WERI-Rb-1 (cell line): ENCODE results near the gene HERPUD2.
"Not testable (repeated sequence)": the region's sequence is repeated elsewhere in the genome, so short reads cannot be mapped to it uniquely, and the experiment has no call there.

Experiments used
- DNase-seq: peaks from one replicate; pipeline ENCODE4 v3.0.0-alpha.2; 2020
- H3K27ac ChIP-seq: fragments of 250-450 bp; sonication (Bioruptor Pico); 2 replicates; pipeline ENCODE4 v1.5.1; 2020; ENCODE audit warnings: mild to moderate bottlenecking, moderate library complexity
- H3K27me3 ChIP-seq: fragments of 250-450 bp; sonication (Bioruptor Pico); 2 replicates; pipeline ENCODE4 v1.5.1; 2021; ENCODE audit warnings: mild to moderate bottlenecking, low read depth, moderate library complexity; ENCODE audit not compliant: insufficient read depth, severe bottlenecking
- H3K36me3 ChIP-seq: fragments of 250-450 bp; sonication (Bioruptor Pico); 2 replicates; pipeline ENCODE4 v1.5.1; 2020; ENCODE audit warnings: mild to moderate bottlenecking, moderate library complexity
- H3K4me3 ChIP-seq: 2 replicates; pipeline ENCODE4 v1.5.1; 2011; ENCODE audit warnings: low read depth, mild to moderate bottlenecking, control low read depth, low read length
- H3K9me3 ChIP-seq: fragments of 250-450 bp; sonication (Bioruptor Pico); 2 replicates; pipeline ENCODE4 v1.5.1; 2021; ENCODE audit warnings: mild to moderate bottlenecking, moderate library complexity; ENCODE audit not compliant: severe bottlenecking
- CTCF ChIP-seq: IDR thresholded peaks from 2 replicates; pipeline ENCODE4 v1.5.1; 2011; ENCODE audit warnings: low read depth, mild to moderate bottlenecking, control low read depth, inconsistent platforms, low read length

Gene HERPUD2

DNA sequence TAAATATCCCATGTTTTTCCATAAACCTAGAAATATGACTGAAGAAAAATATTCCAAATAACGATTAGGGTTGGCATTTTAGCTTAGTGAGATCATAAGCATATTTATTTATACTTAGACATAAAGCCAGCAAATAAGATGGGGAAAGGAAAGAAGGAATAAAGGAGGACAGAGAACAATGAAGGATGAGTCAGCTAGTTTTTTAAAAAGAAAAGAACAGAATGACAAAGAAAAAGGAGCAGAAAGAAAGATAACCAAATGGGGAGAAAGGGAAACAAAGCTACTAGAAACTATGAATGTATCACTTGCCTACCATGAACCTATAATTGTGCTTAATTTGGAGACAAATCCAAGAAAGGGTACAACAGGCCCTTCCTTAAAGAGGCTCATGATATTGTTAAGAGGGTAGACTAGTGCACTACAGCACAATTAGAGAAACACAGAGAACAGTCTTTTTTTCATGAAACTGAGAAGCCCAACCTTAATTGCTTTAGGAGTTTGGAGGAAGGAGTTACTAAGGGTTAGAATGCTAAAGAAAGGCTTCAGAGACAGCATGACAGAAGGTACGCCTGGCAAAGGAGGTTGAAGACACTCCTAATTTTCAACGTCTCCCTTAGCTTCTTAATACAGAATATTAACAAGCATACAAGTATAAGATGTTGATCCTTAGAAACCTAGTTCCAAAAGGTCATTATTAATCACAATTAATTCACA is 23.9 kb downstream of the HERPUD2 start:
- no peak for TF ChIP-seq CTCF
- Histone ChIP-seq H3K36me3 (peaks cover 16% of the 10 kb centered on the region), H3K9me3 (no peaks in the 10 kb centered on the region), H3K27me3 (no peaks in the 10 kb centered on the region), H3K4me3 (no peak overlapping the region), H3K27ac (no peak overlapping the region)
- no peak for DNase-seq

GRCh38 chr7:35660411-35660810 is 34.5 kb downstream of the HERPUD2 start:
- not testable (repeated sequence) for H3K36me3 ChIP-seq, H3K27ac ChIP-seq, H3K9me3 ChIP-seq, DNase-seq, H3K4me3 ChIP-seq, H3K27me3 ChIP-seq

DNA sequence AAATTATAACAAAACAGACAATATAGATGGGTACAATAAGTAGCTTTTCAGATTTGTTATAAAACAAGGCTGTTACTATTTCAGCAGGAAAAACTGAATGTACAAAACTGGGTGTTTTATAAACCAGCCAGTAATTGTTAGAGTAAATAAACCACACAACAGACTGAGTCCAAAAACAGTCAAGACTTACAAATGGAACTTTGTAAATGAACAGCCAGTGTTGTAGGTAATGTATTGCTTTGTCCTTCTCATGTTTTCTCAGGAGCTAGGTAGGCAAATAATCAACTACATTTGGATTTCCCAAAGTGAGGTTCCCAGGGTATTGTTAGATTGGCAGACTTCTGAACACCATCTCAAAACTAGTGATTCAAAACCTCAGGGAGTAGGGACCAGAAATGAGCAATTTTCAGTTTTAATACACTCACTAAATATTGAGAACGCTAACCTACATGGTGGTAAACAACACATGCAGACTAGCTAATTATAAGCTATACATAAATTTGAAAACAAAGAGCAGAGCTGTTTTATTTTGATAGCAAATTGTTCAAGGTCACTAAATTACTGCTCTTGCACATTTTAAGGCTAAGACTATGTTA is 36.2 kb downstream of the HERPUD2 start:
- DNase-seq = no peak
- no peak overlapping the region for H3K27ac ChIP-seq
- TF ChIP-seq CTCF = no peak
- no peaks in the 10 kb centered on the region for H3K27me3 ChIP-seq
- H3K36me3 ChIP-seq = no peaks in the 10 kb centered on the region
- H3K9me3 ChIP-seq = no peaks in the 10 kb centered on the region
- no peak overlapping the region for H3K4me3 ChIP-seq

- Histone ChIP-seq H3K9me3 (no peaks in the 10 kb centered on the region), H3K27me3 (no peaks in the 10 kb centered on the region), H3K4me3 (no peak overlapping the region), H3K36me3 (no peaks in the 10 kb centered on the region), H3K27ac (no peak overlapping the region)
- DNase-seq = no peak
- TF ChIP-seq CTCF = no peak
These were observed 37.8 kb downstream of the HERPUD2 start for GRCh38 chr7:35657125-35657524.

DNA sequence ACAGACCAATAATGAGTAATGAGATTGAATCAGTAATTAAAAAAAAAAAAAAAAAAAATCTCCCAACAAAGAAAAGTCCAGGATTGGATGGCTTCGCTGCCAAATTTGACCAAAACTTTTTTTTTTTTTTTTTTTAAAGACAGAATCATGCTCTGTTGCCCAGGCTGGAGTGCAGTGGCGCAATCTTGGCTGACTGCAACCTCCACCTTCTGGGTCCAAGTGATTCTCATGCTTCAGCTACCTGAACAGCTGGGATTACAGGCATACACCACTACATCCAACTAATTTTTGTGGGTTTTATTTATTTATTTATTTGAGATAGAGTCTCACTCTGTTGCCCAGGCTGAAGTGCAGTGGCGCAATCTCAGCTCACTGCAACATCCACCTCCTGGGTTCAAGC is 40.4 kb downstream of the HERPUD2 start:
- not testable (repeated sequence) for H3K27ac ChIP-seq, H3K9me3 ChIP-seq, H3K36me3 ChIP-seq, H3K27me3 ChIP-seq, DNase-seq, H3K4me3 ChIP-seq

DNA sequence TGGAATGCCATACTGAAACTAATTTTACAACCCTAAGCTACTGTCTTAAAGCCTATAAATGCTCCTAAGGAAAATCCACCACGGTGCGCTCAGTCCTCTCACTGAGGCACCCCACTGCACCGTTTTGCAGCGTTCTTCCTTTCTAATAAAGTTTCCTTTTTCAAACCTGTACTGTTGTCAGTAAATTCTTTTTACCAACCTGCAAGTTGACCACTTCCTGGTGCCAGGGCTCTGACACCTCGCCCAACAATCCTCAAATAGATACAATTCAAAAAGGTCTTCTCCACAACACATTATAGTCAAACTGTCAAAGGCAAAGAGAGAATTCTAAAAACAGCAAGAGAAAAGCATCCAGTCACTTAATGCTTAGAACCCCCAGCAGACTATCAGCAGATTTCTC is 42.8 kb downstream of the HERPUD2 start:
- Histone ChIP-seq H3K36me3 (no peaks in the 10 kb centered on the region; the same call in 1 of the 2 replicates), H3K4me3 (no peak overlapping the region), H3K27me3 (no peaks in the 10 kb centered on the region), H3K9me3 (no peaks in the 10 kb centered on the region), H3K27ac (no peak overlapping the region)
- TF ChIP-seq CTCF = no peak
- no peak for DNase-seq

GRCh38 chr7:35650751-35651150 is 44.2 kb downstream of the HERPUD2 start:
- H3K27ac ChIP-seq = no peak overlapping the region
- H3K4me3 ChIP-seq = no peak overlapping the region
- no peak for TF ChIP-seq CTCF
- no peak for DNase-seq
- no peaks in the 10 kb centered on the region; the same call in 1 of the 2 replicates for H3K36me3 ChIP-seq
- H3K27me3 ChIP-seq = no peaks in the 10 kb centered on the region
- H3K9me3 ChIP-seq = no peaks in the 10 kb centered on the region
